ENCODE measurements around the gene TNFRSF1B. TPM values are rescaled to one million over a fixed set of nuclear protein-coding genes. Genes with fewer than 3 reads are reported as not detected.
A peak's percentile ranks its signal among the peaks of the same experiment; 100 is the strongest.

Gene TNFRSF1B
- total RNA-seq, 2 donors from 2014 or later = 17.0 to 25.6 TPM

DNA sequence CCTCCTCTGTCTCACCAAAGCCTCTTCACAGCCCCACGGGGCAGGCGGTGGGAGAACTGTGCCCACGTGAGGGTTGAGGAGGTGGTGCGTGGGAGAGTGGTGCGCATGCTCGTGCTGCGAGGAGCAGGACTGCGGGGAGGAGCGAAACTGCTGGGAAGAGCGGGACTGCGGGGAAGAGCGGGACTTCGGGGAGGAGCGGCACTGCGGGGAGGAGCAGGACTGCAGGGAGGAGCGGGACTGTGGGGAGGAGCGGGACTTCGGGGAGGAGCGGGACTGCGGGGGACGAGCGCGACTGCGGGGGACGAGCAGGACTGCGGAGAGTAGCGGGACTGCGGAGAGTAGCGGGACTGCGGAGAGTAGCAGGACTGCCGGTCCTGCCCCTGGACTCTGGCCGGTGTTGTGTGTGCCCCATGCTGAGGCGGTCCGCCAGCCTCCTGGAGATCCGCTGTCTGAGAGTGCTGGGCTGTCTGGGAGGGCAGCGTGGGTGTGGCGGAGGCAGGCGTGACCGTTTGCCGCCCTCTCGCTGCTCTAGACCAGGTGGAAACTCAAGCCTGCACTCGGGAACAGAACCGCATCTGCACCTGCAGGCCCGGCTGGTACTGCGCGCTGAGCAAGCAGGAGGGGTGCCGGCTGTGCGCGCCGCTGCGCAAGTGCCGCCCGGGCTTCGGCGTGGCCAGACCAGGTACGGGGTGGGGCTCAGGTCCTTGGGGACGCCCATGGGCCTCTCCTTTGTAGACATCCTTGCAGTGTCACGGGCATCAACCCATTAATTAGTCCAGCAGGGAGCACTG is 24.6 kb downstream of the TNFRSF1B start:
- Histone ChIP-seq H3K36me3 (peaks cover 30% of the 10 kb centered on the region), H3K27me3 (no peaks in the 10 kb centered on the region), H3K9me3 (no peaks in the 10 kb centered on the region), H3K27ac (no peak overlapping the region), H3K4me3 (no peak overlapping the region), H3K4me1 (peaks cover 0 to 26% of the 10 kb centered on the region in 2 donors)
- DNase-seq (ENCODE audit: low spot score) = no peak
- TF ChIP-seq, protein P1, sequence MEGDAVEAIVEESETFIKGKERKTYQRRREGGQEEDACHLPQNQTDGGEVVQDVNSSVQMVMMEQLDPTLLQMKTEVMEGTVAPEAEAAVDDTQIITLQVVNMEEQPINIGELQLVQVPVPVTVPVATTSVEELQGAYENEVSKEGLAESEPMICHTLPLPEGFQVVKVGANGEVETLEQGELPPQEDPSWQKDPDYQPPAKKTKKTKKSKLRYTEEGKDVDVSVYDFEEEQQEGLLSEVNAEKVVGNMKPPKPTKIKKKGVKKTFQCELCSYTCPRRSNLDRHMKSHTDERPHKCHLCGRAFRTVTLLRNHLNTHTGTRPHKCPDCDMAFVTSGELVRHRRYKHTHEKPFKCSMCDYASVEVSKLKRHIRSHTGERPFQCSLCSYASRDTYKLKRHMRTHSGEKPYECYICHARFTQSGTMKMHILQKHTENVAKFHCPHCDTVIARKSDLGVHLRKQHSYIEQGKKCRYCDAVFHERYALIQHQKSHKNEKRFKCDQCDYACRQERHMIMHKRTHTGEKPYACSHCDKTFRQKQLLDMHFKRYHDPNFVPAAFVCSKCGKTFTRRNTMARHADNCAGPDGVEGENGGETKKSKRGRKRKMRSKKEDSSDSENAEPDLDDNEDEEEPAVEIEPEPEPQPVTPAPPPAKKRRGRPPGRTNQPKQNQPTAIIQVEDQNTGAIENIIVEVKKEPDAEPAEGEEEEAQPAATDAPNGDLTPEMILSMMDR (IDR thresholded peaks at IDR 0.05) = no peak

DNA sequence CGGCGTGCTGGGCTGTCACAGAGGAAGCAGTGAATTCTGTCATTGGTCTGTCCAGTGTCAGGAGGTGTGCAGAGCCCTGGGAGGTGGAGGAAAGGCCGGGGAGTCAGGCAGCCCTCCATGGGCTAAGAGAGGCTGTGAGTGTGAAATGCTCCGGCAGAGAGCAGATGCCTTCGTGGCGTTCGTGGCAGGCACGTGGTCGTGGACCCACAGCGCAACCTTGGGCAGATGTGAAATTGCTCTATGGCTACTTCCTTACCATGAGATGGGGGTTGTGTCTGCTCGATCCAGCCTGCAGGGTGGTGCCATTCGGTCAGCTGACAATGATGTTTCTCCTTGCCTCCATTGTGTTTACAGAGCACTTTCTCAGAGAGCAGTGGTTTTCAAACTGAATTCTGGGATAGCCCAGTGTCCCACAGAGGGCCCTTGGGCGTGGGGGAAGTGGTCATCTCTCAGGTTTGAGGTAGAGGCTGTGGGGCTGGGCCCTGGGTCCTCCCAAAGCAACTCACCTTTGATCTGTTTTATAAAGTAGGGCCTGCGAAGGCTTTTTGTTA is 27.9 kb downstream of the TNFRSF1B start:
- Histone ChIP-seq H3K27me3 (no peaks in the 10 kb centered on the region), H3K9me3 (no peaks in the 10 kb centered on the region), H3K4me3 (no peak overlapping the region), H3K27ac (no peak overlapping the region), H3K4me1 (no peaks in the 10 kb centered on the region), H3K36me3 (peaks cover 30% of the 10 kb centered on the region)
- TF ChIP-seq, protein P1 (IDR thresholded peaks at IDR 0.05) = no peak
- no peak for DNase-seq (ENCODE audit: low spot score)

DNA sequence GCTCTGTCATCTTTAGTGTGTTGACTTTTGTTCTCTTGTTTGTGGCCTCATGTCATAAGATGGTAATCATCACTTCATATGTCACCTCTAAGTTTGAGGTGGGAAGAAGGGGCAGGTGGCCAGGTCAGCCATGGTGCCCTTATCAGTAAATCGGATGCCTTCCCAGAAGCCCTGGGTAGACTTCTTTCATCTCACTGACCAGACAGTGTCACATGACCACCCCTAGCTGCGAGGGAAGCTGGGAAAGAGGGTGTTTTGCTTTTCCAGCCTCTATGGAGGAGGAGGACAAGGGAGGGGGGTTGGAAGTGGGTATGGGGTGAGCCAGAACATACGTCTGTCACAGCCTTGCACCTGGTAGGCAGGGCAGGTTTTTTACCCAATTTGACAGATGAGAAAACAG is 28.6 kb downstream of the TNFRSF1B start:
- DNase-seq (ENCODE audit: low spot score) = no peak
- no peaks in the 10 kb centered on the region for H3K9me3 ChIP-seq
- H3K4me3 ChIP-seq = no peak overlapping the region
- no peaks in the 10 kb centered on the region for H3K4me1 ChIP-seq
- H3K27me3 ChIP-seq = no peaks in the 10 kb centered on the region
- H3K27ac ChIP-seq = no peak overlapping the region
- TF ChIP-seq, protein P1 (IDR thresholded peaks at IDR 0.05) = no peak
- H3K36me3 ChIP-seq = peaks cover 30% of the 10 kb centered on the region

DNA sequence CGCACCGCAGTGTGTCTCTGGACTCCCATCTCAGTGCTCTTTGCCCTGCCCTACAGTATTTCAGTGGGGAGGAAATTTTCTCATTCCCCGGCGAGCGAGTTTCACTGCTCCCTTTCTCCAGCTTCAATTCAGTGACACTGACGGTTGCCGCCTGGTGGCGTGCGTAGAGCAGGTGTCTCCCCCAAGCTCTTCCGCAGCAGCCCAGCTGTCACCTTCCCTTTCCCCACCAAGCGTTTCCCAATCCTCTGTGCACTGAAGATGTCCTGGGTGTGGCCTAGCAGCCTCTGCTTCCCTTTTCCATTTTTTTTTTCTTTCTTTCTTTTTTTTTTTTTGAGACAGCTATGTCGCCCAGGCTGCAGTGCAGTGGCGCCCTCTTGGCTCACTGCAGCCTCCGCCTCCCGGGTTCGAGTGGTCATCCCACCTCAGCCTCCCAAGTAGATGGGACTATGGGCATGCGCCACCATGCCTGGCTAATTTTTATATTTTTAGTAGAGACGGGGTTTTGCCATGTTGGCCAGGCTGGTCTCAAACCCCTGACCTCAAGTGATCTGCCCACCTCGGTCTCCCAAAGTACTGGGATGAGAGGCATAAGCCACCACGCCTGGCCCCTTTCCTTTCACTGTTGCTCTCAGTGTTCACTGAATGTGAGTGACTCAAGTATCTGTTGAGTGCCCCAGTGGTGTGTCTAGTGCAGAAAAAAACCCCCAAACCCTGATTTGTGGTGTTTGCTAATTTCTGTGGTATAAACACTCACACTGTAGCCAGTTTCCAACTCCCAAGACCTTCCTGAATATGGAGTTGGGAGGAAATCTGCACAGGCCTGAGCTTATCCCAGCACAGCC is 30.1 kb downstream of the TNFRSF1B start:
- no peak for DNase-seq (ENCODE audit: low spot score)
- Histone ChIP-seq H3K27me3 (no peaks in the 10 kb centered on the region), H3K9me3 (no peaks in the 10 kb centered on the region), H3K36me3 (peaks cover 26% of the 10 kb centered on the region), H3K4me1 (no peaks in the 10 kb centered on the region), H3K27ac (peak overlapping the region in 1 of 2 donors; percentile 22), H3K4me3 (no peak overlapping the region)
- TF ChIP-seq, protein P1 (IDR thresholded peaks at IDR 0.05) = peak in 1 of 2 donors; percentile 44

DNA sequence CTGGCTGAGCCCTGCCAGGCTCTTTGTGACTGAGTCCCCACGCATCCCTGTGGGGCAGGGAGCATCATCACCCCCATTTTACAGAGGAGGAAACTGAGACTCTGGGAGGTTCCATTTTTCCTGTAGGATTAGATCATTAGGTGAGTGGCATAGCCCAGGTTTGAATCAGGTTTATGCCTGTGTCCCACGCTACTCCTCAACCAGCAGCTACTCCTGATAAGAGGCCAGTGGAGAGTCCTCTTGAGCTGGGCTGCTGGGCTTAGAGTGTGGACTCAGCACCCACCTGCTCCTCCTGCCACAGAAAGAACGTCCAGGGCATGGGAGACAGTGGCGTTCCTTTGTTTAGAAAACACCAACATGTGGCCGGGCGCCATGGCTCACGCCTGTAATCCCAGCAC is 30.7 kb downstream of the TNFRSF1B start:
- Histone ChIP-seq H3K4me3 (no peak overlapping the region), H3K36me3 (peaks cover 28% of the 10 kb centered on the region), H3K27me3 (no peaks in the 10 kb centered on the region), H3K9me3 (no peaks in the 10 kb centered on the region), H3K4me1 (no peaks in the 10 kb centered on the region), H3K27ac (no peak overlapping the region)
- TF ChIP-seq, protein P1 (IDR thresholded peaks at IDR 0.05) = no peak
- DNase-seq (ENCODE audit: low spot score) = no peak
